OCI-LY1 (cell line): ENCODE measurements around the gene PRKG1.

Experiments used
- H2AFZ ChIP-seq: fragments of 200-600 bp; sonication (generic), shearing (Covaris generic); 2 replicates; pipeline ENCODE4 v1.6.0; 2014; ENCODE audit warnings: antibody characterized with exemption, mild to moderate bottlenecking, low read length
- H3F3A ChIP-seq: fragments of 200-600 bp; sonication (generic), shearing (Covaris generic); 2 replicates; pipeline ENCODE4 v1.6.0; 2014; ENCODE audit warnings: mild to moderate bottlenecking, antibody characterized with exemption, low read length, moderate library complexity; ENCODE audit not compliant: insufficient read depth
- H3K27ac ChIP-seq: fragments of 200-600 bp; sonication (generic); 2 replicates; pipeline ENCODE4 v1.5.1; 2014; ENCODE audit warnings: low read length, mixed run types, mild to moderate bottlenecking, low read depth; ENCODE audit not compliant: poor library complexity, severe bottlenecking
- H3K27me3 ChIP-seq: fragments of 200-600 bp; sonication (generic); 2 replicates; pipeline ENCODE4 v1.6.0; 2014; ENCODE audit warnings: antibody characterized with exemption, mild to moderate bottlenecking, low read length, moderate library complexity; ENCODE audit not compliant: insufficient read depth
- H3K36me3 ChIP-seq: fragments of 200-600 bp; sonication (generic); 2 replicates; pipeline ENCODE4 v1.6.1; 2014; ENCODE audit warnings: mild to moderate bottlenecking, antibody characterized with exemption, low read length, moderate library complexity, mixed read lengths; ENCODE audit not compliant: insufficient read depth
- H3K4me1 ChIP-seq: fragments of 200-600 bp; sonication (generic); 2 replicates; pipeline ENCODE4 v1.5.1; 2014; ENCODE audit warnings: mild to moderate bottlenecking, low read length, moderate library complexity; ENCODE audit not compliant: insufficient read depth, severe bottlenecking
- H3K4me2 ChIP-seq: fragments of 200-600 bp; sonication (generic), shearing (Covaris generic); 2 replicates; pipeline ENCODE4 v1.6.1; 2014; ENCODE audit warnings: low read length
- H3K4me3 ChIP-seq: fragments of 200-600 bp; sonication (generic); 2 replicates; pipeline ENCODE4 v1.5.1; 2014; ENCODE audit warnings: low read length, low read depth, mild to moderate bottlenecking, mixed read lengths; ENCODE audit not compliant: poor library complexity, severe bottlenecking
- H3K79me2 ChIP-seq: fragments of 200-600 bp; shearing (Covaris generic); 2 replicates; pipeline ENCODE4 v1.6.1; 2016; ENCODE audit warnings: mixed run types, low read length, mixed read lengths; ENCODE audit not compliant: insufficient read depth
- H3K9ac ChIP-seq: fragments of 200-600 bp; sonication (generic), shearing (Covaris generic); 2 replicates; pipeline ENCODE4 v1.6.1; 2014; ENCODE audit warnings: mild to moderate bottlenecking, low read length, mixed read lengths
- H3K9me2 ChIP-seq: fragments of 200-600 bp; sonication (generic), shearing (Covaris generic); 2 replicates; pipeline ENCODE4 v1.6.1; 2014; ENCODE audit warnings: low read depth, mild to moderate bottlenecking, low read length, mixed read lengths
- H3K9me3 ChIP-seq: fragments of 200-600 bp; shearing (Covaris generic); 2 replicates; pipeline ENCODE4 v1.6.1; 2014; ENCODE audit warnings: low read length, mixed read lengths
- H4K20me1 ChIP-seq: fragments of 200-600 bp; sonication (generic), shearing (Covaris generic); 2 replicates; pipeline ENCODE4 v1.6.0; 2016; ENCODE audit warnings: mild to moderate bottlenecking, low read length; ENCODE audit not compliant: insufficient read depth
- CTCF ChIP-seq: fragments of 200-600 bp; sonication (generic), shearing (Covaris generic); IDR thresholded peaks from 2 replicates; pipeline ENCODE4 v1.5.1; 2017; ENCODE audit warnings: mild to moderate bottlenecking, antibody characterized with exemption, low read length, moderate library complexity, mixed read lengths
- EZH2 ChIP-seq: fragments of 200-600 bp; sonication (generic), shearing (Covaris generic); IDR thresholded peaks from 2 replicates; pipeline ENCODE4 v1.8.0; 2017; ENCODE audit warnings: borderline replicate concordance, mixed run types, mild to moderate bottlenecking, antibody characterized with exemption, low read length, moderate library complexity, mixed read lengths

PRKG1 gene

GRCh38 chr10:52111101-52111891, 1037.0 kb downstream of the PRKG1 start:
- Histone ChIP-seq H3K4me2 (no peak overlapping the region), H3K9me3 (no peaks in the 10 kb centered on the region), H3K4me3 (no peak overlapping the region), H4K20me1 (no peaks in the 10 kb centered on the region), H3K4me1 (no peaks in the 10 kb centered on the region), H2AFZ (no peak overlapping the region), H3K36me3 (no peaks in the 10 kb centered on the region), H3K27me3 (no peaks in the 10 kb centered on the region), H3K27ac (no peak overlapping the region), H3K79me2 (no peaks in the 10 kb centered on the region), H3F3A (no peaks in the 10 kb centered on the region), H3K9me2 (no peaks in the 10 kb centered on the region), H3K9ac (no peak overlapping the region)
- TF ChIP-seq CTCF = no peak
- TF ChIP-seq EZH2 = no peak

- Histone ChIP-seq H4K20me1 (no peaks in the 10 kb centered on the region), H3K9me2 (no peaks in the 10 kb centered on the region; the same call in 1 of the 2 replicates), H3K36me3 (no peaks in the 10 kb centered on the region), H3K4me2 (no peak overlapping the region), H3K9ac (no peak overlapping the region), H3F3A (no peaks in the 10 kb centered on the region), H3K27me3 (no peaks in the 10 kb centered on the region), H3K4me1 (no peaks in the 10 kb centered on the region), H3K79me2 (no peaks in the 10 kb centered on the region), H2AFZ (no peak overlapping the region), H3K4me3 (no peak overlapping the region), H3K9me3 (no peaks in the 10 kb centered on the region), H3K27ac (no peak overlapping the region)
- TF ChIP-seq EZH2 = no peak
- no peak for TF ChIP-seq CTCF
Observed at GRCh38 chr10:52115823-52116222, 1041.5 kb downstream of the PRKG1 start.

- Histone ChIP-seq H4K20me1 (no peaks in the 10 kb centered on the region), H3K4me2 (no peak overlapping the region), H3K4me3 (no peak overlapping the region), H3K27me3 (no peaks in the 10 kb centered on the region), H3K27ac (no peak overlapping the region), H3K9me2 (no peaks in the 10 kb centered on the region; the same call in 1 of the 2 replicates), H3K9me3 (no peaks in the 10 kb centered on the region), H3K9ac (no peak overlapping the region), H3K79me2 (no peaks in the 10 kb centered on the region), H3K36me3 (no peaks in the 10 kb centered on the region), H3F3A (no peaks in the 10 kb centered on the region), H2AFZ (no peak overlapping the region), H3K4me1 (no peaks in the 10 kb centered on the region)
- TF ChIP-seq CTCF (no peak), EZH2 (no peak)
Observed at GRCh38 chr10:52119507-52119906, 1045.2 kb downstream of the PRKG1 start.
